B cell (primary cell): ENCODE data around the gene NGDN. TPM values are rescaled to one million over a fixed set of nuclear protein-coding genes. Genes with fewer than 3 reads are reported as not detected.

Experiments
- ATAC-seq: fragments of 200-7000 bp; cut with Tn5 transposase; one replicate; pipeline ENCODE4 v1.10.0; 2021; ENCODE audit warnings: low read depth, mild to moderate bottlenecking, moderate number of reproducible peaks, moderate library complexity
- CTCF ChIA-PET: fragments of 350-600 bp; sonication (Branson Sonifier 250); formaldehyde crosslinking; loops from one replicate; lab custom pipeline; 2021; ENCODE audit warnings: antibody characterized with exemption, inconsistent platforms; lab: Charles Lee
- POLR2A ChIA-PET: fragments of 350-600 bp; sonication (Branson Sonifier 250); formaldehyde crosslinking; loops from one replicate; lab custom pipeline; 2021; ENCODE audit warnings: antibody characterized with exemption; lab: Charles Lee
- DNase-seq: peaks from one replicate; pipeline ENCODE4 v3.0.0; 2013
- H2AFZ ChIP-seq: 2 replicates; pipeline ENCODE4 v1.6.1; 2012; ENCODE audit warnings: mild to moderate bottlenecking, low read depth, low read length; ENCODE audit not compliant: insufficient read depth, poor library complexity, severe bottlenecking
- H3K27ac ChIP-seq, 2 donors: 1 replicate in 1 of 2; 2 replicates in 1 of 2; pipeline ENCODE4 v1.5.1; 2012 to 2013; ENCODE audit warnings: low read length in 2 of 2, mild to moderate bottlenecking in 2 of 2, moderate library complexity in 1 of 2
- H3K27me3 ChIP-seq, 4 experiments: fragments of 200-600 bp in 1 of 4; sonication (generic) in 1 of 4; replicated peaks in 1 of 4; 1 replicate in 2 of 4; 2 replicates in 2 of 4; pipeline versions ENCODE4 v1.6.1 to v1.7.0; 2013 to 2016; ENCODE audit warnings: low read length in 3 of 4, mild to moderate bottlenecking in 2 of 4, mixed read lengths in 1 of 4, moderate library complexity in 1 of 4; ENCODE audit not compliant: insufficient read depth in 4 of 4, control insufficient read depth in 3 of 4; ENCODE audit errors: control extremely low read depth in 1 of 4
- H3K36me3 ChIP-seq, 2 experiments: replicated peaks in 1 of 2; 1 replicate in 1 of 2; 2 replicates in 1 of 2; pipeline versions ENCODE4 v1.6.1 to v1.7.1; 2013; ENCODE audit warnings: low read length in 1 of 2; ENCODE audit not compliant: insufficient read depth in 2 of 2, control insufficient read depth in 1 of 2; ENCODE audit errors: control extremely low read depth in 1 of 2, extremely low read depth in 1 of 2
- H3K4me1 ChIP-seq, 2 donors: fragments of 200-600 bp in 1 of 2; sonication (generic) in 1 of 2; 1 replicate in 1 of 2; 2 replicates in 1 of 2; pipeline versions ENCODE4 v1.5.1 to v1.6.1; 2013 to 2017; ENCODE audit warnings: low read length in 2 of 2; ENCODE audit not compliant: control insufficient read depth in 2 of 2, insufficient read depth in 2 of 2
- H3K4me2 ChIP-seq: replicated peaks from 2 replicates; pipeline ENCODE3; 2012; ENCODE audit warnings: mild to moderate bottlenecking, low read depth, low read length; ENCODE audit not compliant: poor library complexity, severe bottlenecking
- H3K4me3 ChIP-seq, 5 experiments: fragments of 200-600 bp in 1 of 5; sonication (generic) in 1 of 5; 1 replicate in 3 of 5; 2 replicates in 2 of 5; pipeline versions ENCODE4 v1.5.1 to v1.7.0; 2011 to 2016; ENCODE audit warnings: low read length in 4 of 5, mild to moderate bottlenecking in 4 of 5, low read depth in 2 of 5, control low read depth in 1 of 5, moderate library complexity in 1 of 5; ENCODE audit not compliant: insufficient read depth in 1 of 5; ENCODE audit errors: control extremely low read depth in 1 of 5, extremely low read depth in 1 of 5
- H3K79me2 ChIP-seq: fragments of 200-600 bp; sonication (generic); one replicate; pipeline ENCODE4 v1.6.0; 2016; ENCODE audit warnings: low read length; ENCODE audit not compliant: control insufficient read depth, insufficient read depth
- H3K9ac ChIP-seq: fragments of 200-600 bp; sonication (generic); 2 replicates; pipeline ENCODE4 v1.6.1; 2017; ENCODE audit warnings: mild to moderate bottlenecking, low read length, moderate library complexity
- H3K9me3 ChIP-seq, 3 donors: one replicate each; pipeline versions ENCODE4 v1.6.1 to v1.7.1; 2013; ENCODE audit warnings: low read length in 2 of 3; ENCODE audit not compliant: control insufficient read depth in 2 of 3, insufficient read depth in 1 of 3; ENCODE audit errors: control extremely low read depth in 1 of 3
- H4K20me1 ChIP-seq: 2 replicates; pipeline ENCODE4 v1.6.0; 2012; ENCODE audit warnings: mild to moderate bottlenecking, low read length; ENCODE audit not compliant: insufficient read depth, control insufficient read depth, poor library complexity, severe bottlenecking
- H3K27ac Mint-ChIP-seq: one replicate; pipeline ENCODE4 v1.8.0; 2021; ENCODE audit warnings: mixed read lengths
- H3K27me3 Mint-ChIP-seq: one replicate; pipeline ENCODE4 v1.8.0; 2021; ENCODE audit warnings: mixed read lengths
- H3K4me1 Mint-ChIP-seq: one replicate; pipeline ENCODE4 v1.8.0; 2021; ENCODE audit warnings: mixed read lengths
- H3K4me3 Mint-ChIP-seq: one replicate; pipeline ENCODE4 v1.8.0; 2021; ENCODE audit warnings: mixed read lengths
- H3K9me3 Mint-ChIP-seq: one replicate; pipeline ENCODE4 v1.8.0; 2022; ENCODE audit warnings: mixed read lengths; ENCODE audit not compliant: insufficient read depth
- CTCF ChIP-seq: fragments of 200-600 bp; IDR thresholded peaks from one replicate; pipeline ENCODE4 v1.8.0; 2022; ENCODE audit warnings: antibody characterized with exemption, mild to moderate bottlenecking
- EZH2 ChIP-seq: IDR thresholded peaks from 2 replicates; pipeline ENCODE4 v1.6.1; 2012; ENCODE audit warnings: borderline replicate concordance, low read depth, mild to moderate bottlenecking, moderate library complexity, low read length; ENCODE audit not compliant: insufficient read depth, poor library complexity, severe bottlenecking
- whole genome bisulfite sequencing: methylation state at CpG from one replicate; pipeline ENCODE4 v1.1.5; 2013; ENCODE audit warnings: missing lambda C conversion rate; ENCODE audit not compliant: insufficient coverage; 5-methylcytosine and 5-hydroxymethylcytosine counted together
- intact Hi-C: fragments of 100-400 bp; cut with micrococcal nuclease; formaldehyde crosslinking; loops from one replicate; pipeline ENCODE4 v1.10.0; 2022
- polyA plus RNA-seq: library from polyadenylated mRNA; depleted of rRNA; stranded (reverse); fragments of >200 nt; gene quantifications from 2 replicates; pipeline ENCODE4 v1.2.3, GENCODE V29; 2012
- total RNA-seq, 2 donors: library from RNA; stranded (reverse); fragments of 120-200 nt in 1 of 2; gene quantifications; 1 replicate in 1 of 2; 2 replicates in 1 of 2; pipeline versions ENCODE4 v1.2.3 to v1.2.4, GENCODE V29; 2013 to 2022

The NGDN gene
- total and polyA plus RNA-seq, 2 donors (not counting 1 experiment from before 2014, with no cell fraction given), result 66.7 to 81.8 TPM

- Histone ChIP-seq H3K4me1 (no peaks in the 10 kb centered on the region), H2AFZ (no peak overlapping the region), H3K27me3 (peaks cover 0 to 3% (median under 1%) of the 10 kb centered on the region in 4 experiments), H3K36me3 (no peaks in the 10 kb centered on the region), H3K4me3 (no peak overlapping the region), H4K20me1 (no peaks in the 10 kb centered on the region), H3K27ac (no peak overlapping the region), H3K79me2 (no peaks in the 10 kb centered on the region), H3K9me3 (no peaks in the 10 kb centered on the region), H3K4me2 (no peak overlapping the region), H3K9ac (no peak overlapping the region)
- 91% methylated on average over 11 of the region's 15 CpGs for WGBS
- DNase-seq (no peak), ATAC-seq (no peak)
- POLR2A ChIA-PET, result no interaction called here
- no peaks in the 10 kb centered on the region for H3K4me1 Mint-ChIP-seq
- no peak overlapping the region for H3K27ac Mint-ChIP-seq
- no peaks in the 10 kb centered on the region for H3K9me3 Mint-ChIP-seq
- TF ChIP-seq CTCF, result no peak
- no peak for TF ChIP-seq EZH2
- CTCF ChIA-PET, result no interaction called here
- intact Hi-C loops, result no loop called here
- H3K27me3 Mint-ChIP-seq, result peaks cover 33% of the 10 kb centered on the region
- H3K4me3 Mint-ChIP-seq, result no peak overlapping the region
Measured at GRCh38 chr14:23436327-23437132, 33.0 kb upstream of the NGDN start.
